ENCODE measurements around the gene FCN3.

GRCh38 chr1:27358038-27358927 is 16.3 kb downstream of the FCN3 start:
- TF ChIP-seq CTCF (IDR thresholded peaks at IDR 0.05; ENCODE audit: extremely low read depth in 1 of 2, insufficient read depth in 1 of 2, low read depth in 1 of 2, low read length in 2 of 2) = no peak
- TF ChIP-seq POLR2AphosphoS5 (IDR thresholded peaks at IDR 0.05; ENCODE audit: insufficient read depth, low read depth, low read length) = no peak
- TF ChIP-seq JUN (IDR thresholded peaks at IDR 0.05; ENCODE audit: borderline replicate concordance, insufficient read depth, insufficient read length, low read depth) = no peak
- TF ChIP-seq POLR2A (IDR thresholded peaks at IDR 0.05; ENCODE audit: low read depth, low read length) = no peak
- no peak for TF ChIP-seq EZH2 (IDR thresholded peaks at IDR 0.05; ENCODE audit: borderline replicate concordance, low read depth, low read length, severe bottlenecking)
